Spleen (tissue), 11 donors: Measurements from ENCODE around the gene KCNC4. TPM values are rescaled to one million over a fixed set of nuclear protein-coding genes. Genes with fewer than 3 reads are reported as not detected.

ENCODE experiments used
- DNase-seq: peaks from one replicate; pipeline ENCODE4 v3.0.0-alpha.2; 2020
- H3K27ac ChIP-seq, 8 donors: fragments of 200-600 bp; sonication (generic) in 7 of 8; 1 replicate in 4 of 8; 2 replicates in 4 of 8; pipeline versions ENCODE4 v1.5.0 to v1.8.0; 2016 to 2021; ENCODE audit warnings: inconsistent platforms in 4 of 8, mild to moderate bottlenecking in 4 of 8, moderate library complexity in 1 of 8
- H3K27me3 ChIP-seq, 7 donors: fragments of 200-600 bp; sonication (generic) in 6 of 7; replicated peaks in 1 of 7; 1 replicate in 4 of 7; 2 replicates in 3 of 7; pipeline versions ENCODE4 v1.5.0 to v1.8.0; 2016 to 2021; ENCODE audit warnings: inconsistent platforms in 3 of 7, mild to moderate bottlenecking in 1 of 7
- H3K36me3 ChIP-seq, 6 donors: fragments of 200-600 bp; sonication (generic) in 5 of 6; 1 replicate in 4 of 6; 2 replicates in 2 of 6; pipeline versions ENCODE4 v1.5.0 to v1.8.0; 2016 to 2021; ENCODE audit warnings: inconsistent platforms in 2 of 6
- H3K4me1 ChIP-seq, 6 donors: fragments of 200-600 bp; sonication (generic) in 5 of 6; 1 replicate in 3 of 6; 2 replicates in 3 of 6; pipeline versions ENCODE4 v1.5.0 to v1.8.0; 2016 to 2021; ENCODE audit warnings: inconsistent platforms in 3 of 6
- H3K4me3 ChIP-seq, 8 donors: fragments of 200-600 bp; sonication (generic) in 7 of 8; 1 replicate in 4 of 8; 2 replicates in 4 of 8; pipeline versions ENCODE4 v1.5.0 to v1.8.0; 2016 to 2021; ENCODE audit warnings: inconsistent platforms in 4 of 8, mild to moderate bottlenecking in 4 of 8, moderate library complexity in 2 of 8
- H3K9me3 ChIP-seq, 8 donors: fragments of 200-600 bp; sonication (generic) in 7 of 8; 1 replicate in 4 of 8; 2 replicates in 4 of 8; pipeline versions ENCODE4 v1.5.0 to v1.8.0; 2016 to 2021; ENCODE audit warnings: inconsistent platforms in 4 of 8
- CTCF ChIP-seq, 11 experiments: fragments of 200-600 bp in 7 of 11; fragments of 450-650 bp in 4 of 11; sonication (generic) in 4 of 11; IDR thresholded peaks in 8 of 11; conservative IDR thresholded peaks in 3 of 11; 1 replicate in 7 of 11; 2 replicates in 4 of 11; pipeline versions ENCODE4 v1.4.0 to v1.8.0; 2016 to 2021; ENCODE audit warnings: antibody characterized with exemption in 11 of 11, inconsistent platforms in 4 of 11, mild to moderate bottlenecking in 1 of 11
- POLR2A ChIP-seq, 3 donors: fragments of 450-650 bp; IDR thresholded peaks; one replicate each; pipeline ENCODE4 v1.5.1; 2017; ENCODE audit warnings: antibody characterized with exemption in 3 of 3, mild to moderate bottlenecking in 1 of 3
- POLR2AphosphoS5 ChIP-seq, 3 donors: sonication (generic); formaldehyde crosslinking; IDR thresholded peaks; one replicate each; pipeline ENCODE4 v1.5.1; 2017; ENCODE audit warnings: antibody characterized with exemption in 3 of 3
- WGBS, 5 donors: extraction: QIAGEN DNeasy Blood & Tissue Kit in 3 of 5; methylation state at CpG; one replicate each; pipeline versions ENCODE4 v1.1.5 to v1.1.7; 2013 to 2018; 5-methylcytosine and 5-hydroxymethylcytosine counted together
- intact Hi-C: fragments of 100-400 bp; cut with DNase I; formaldehyde crosslinking; loops from one replicate; pipeline ENCODE4 v1.15.0; 2023; ENCODE audit warnings: low total_unique reads
- polyA plus RNA-seq, 3 donors: library from polyadenylated mRNA; stranded (reverse); fragments of 200-250 nt; gene quantifications; one replicate each; pipeline ENCODE4 v1.2.1, GENCODE V29; 2013
- total RNA-seq, 7 donors: library from RNA; depleted of rRNA in 3 of 7; stranded (reverse); fragments of >200 nt in 3 of 7; fragmentation: NEBNext Ultra II Directional in 4 of 7; extraction: Animal tissue kit (Norgen Biotek cat#: 25700) in 4 of 7; gene quantifications; one replicate each; pipeline versions ENCODE4 v1.1.0 to v1.2.1, GENCODE V29; 2016 to 2021
- donor health status: healthy with polysubstance abuse.
- donor health status: DM: no; HTN: no; CAD: no; lungs with moderate emphysema.
- donor health status: DM: no; HTN: no; CAD: no.
- donor health status: Bipolar disorder and iron deficiency.
- donor health status: healthy.
- donor health status: DM: no; HTN: no; CAD: no.
- donor health status: DM: yes; HTN: yes; CAD: no.

Gene KCNC4
- total and polyA plus RNA-seq, 10 donors: 1.4 to 22.1 (median 10.2) TPM

GRCh38 chr1:110241516-110241915 is 31.4 kb downstream of the KCNC4 start:
- H3K27ac ChIP-seq: no peak overlapping the region
- no peaks in the 10 kb centered on the region for H3K27me3 ChIP-seq
- peaks cover 0 to 44% (median 13%) of the 10 kb centered on the region in 6 donors for H3K4me1 ChIP-seq
- no peak overlapping the region for H3K4me3 ChIP-seq
- H3K36me3 ChIP-seq: no peaks in the 10 kb centered on the region
- no peaks in the 10 kb centered on the region for H3K9me3 ChIP-seq
- 31 to 63% (median 43%) methylated on average over 2 of the region's 2 CpGs for WGBS, 5 donors
- intact Hi-C loops: no loop called here
- DNase-seq: no peak
- TF ChIP-seq POLR2A (IDR thresholded peaks at IDR 0.05): no peak

- 86 to 93% (median 89%) methylated on average over 4 of the region's 4 CpGs for WGBS, 5 donors
- TF ChIP-seq POLR2AphosphoS5 (IDR thresholded peaks at IDR 0.05) (no peak), POLR2A (IDR thresholded peaks at IDR 0.05) (no peak), CTCF (IDR thresholded peaks at IDR 0.05 in 8 of 11, conservative IDR thresholded peaks at IDR 0.05 in 3 of 11) (no peak)
- Histone ChIP-seq H3K4me3 (no peak overlapping the region), H3K4me1 (peaks cover 0 to 43% (median 13%) of the 10 kb centered on the region in 6 donors), H3K9me3 (no peaks in the 10 kb centered on the region), H3K27me3 (no peaks in the 10 kb centered on the region), H3K36me3 (no peaks in the 10 kb centered on the region), H3K27ac (no peak overlapping the region)
- DNase-seq: peak; percentile 16
- intact Hi-C loops: no loop called here
Measured at GRCh38 chr1:110242062-110242461, 31.9 kb downstream of the KCNC4 start.

GRCh38 chr1:110242731-110243130 is 32.6 kb downstream of the KCNC4 start:
- Histone ChIP-seq H3K27ac (no peak overlapping the region), H3K4me3 (no peak overlapping the region), H3K36me3 (no peaks in the 10 kb centered on the region), H3K9me3 (no peaks in the 10 kb centered on the region), H3K4me1 (peaks cover 0 to 43% (median 13%) of the 10 kb centered on the region in 6 donors), H3K27me3 (no peaks in the 10 kb centered on the region)
- 79 to 92% (median 89%) methylated on average over 4 of the region's 4 CpGs for WGBS, 5 donors
- DNase-seq: peak; percentile 23
- no peak for TF ChIP-seq POLR2A (IDR thresholded peaks at IDR 0.05)
- intact Hi-C loops: no loop called here

- intact Hi-C loops: no loop called here
- 61 to 76% (median 67%) methylated on average over 3 to 7 of the region's 7 CpGs for WGBS, 5 donors
- H3K27me3 ChIP-seq: no peaks in the 10 kb centered on the region
- TF ChIP-seq POLR2AphosphoS5 (IDR thresholded peaks at IDR 0.05) (no peak), CTCF (IDR thresholded peaks at IDR 0.05 in 8 of 11, conservative IDR thresholded peaks at IDR 0.05 in 3 of 11) (no peak), POLR2A (IDR thresholded peaks at IDR 0.05) (no peak)
- H3K36me3 ChIP-seq: no peaks in the 10 kb centered on the region
- H3K4me1 ChIP-seq: peaks cover 0 to 43% (median 13%) of the 10 kb centered on the region in 6 donors
- no peaks in the 10 kb centered on the region for H3K9me3 ChIP-seq
- peak; percentile 58 for DNase-seq
- H3K4me3 ChIP-seq: no peak overlapping the region
- no peak overlapping the region for H3K27ac ChIP-seq
Measured at GRCh38 chr1:110243146-110243545, 33.0 kb downstream of the KCNC4 start.

- WGBS, 5 donors: 12 to 45% (median 23%) methylated on average over 8 to 9 of the region's 9 CpGs
- DNase-seq: peak; percentile 57
- H3K9me3 ChIP-seq: no peaks in the 10 kb centered on the region
- H3K36me3 ChIP-seq: no peaks in the 10 kb centered on the region
- no peak overlapping the region for H3K27ac ChIP-seq
- H3K4me3 ChIP-seq: no peak overlapping the region
- no peaks in the 10 kb centered on the region for H3K27me3 ChIP-seq
- TF ChIP-seq POLR2A (IDR thresholded peaks at IDR 0.05) (no peak), CTCF (IDR thresholded peaks at IDR 0.05 in 8 of 11, conservative IDR thresholded peaks at IDR 0.05 in 3 of 11) (no peak), POLR2AphosphoS5 (IDR thresholded peaks at IDR 0.05) (no peak)
- peaks cover 0 to 43% (median 13%) of the 10 kb centered on the region in 6 donors for H3K4me1 ChIP-seq
- intact Hi-C loops: no loop called here
Measured at GRCh38 chr1:110243574-110243973, 33.5 kb downstream of the KCNC4 start.
